ENCODE results near the gene ZMYND11.
A peak's percentile ranks its signal among the peaks of the same experiment; 100 is the strongest.
"Not testable (repeated sequence)": the region's sequence is repeated elsewhere in the genome, so short reads cannot be mapped to it uniquely, and the experiment has no call there.

The ZMYND11 gene

DNA sequence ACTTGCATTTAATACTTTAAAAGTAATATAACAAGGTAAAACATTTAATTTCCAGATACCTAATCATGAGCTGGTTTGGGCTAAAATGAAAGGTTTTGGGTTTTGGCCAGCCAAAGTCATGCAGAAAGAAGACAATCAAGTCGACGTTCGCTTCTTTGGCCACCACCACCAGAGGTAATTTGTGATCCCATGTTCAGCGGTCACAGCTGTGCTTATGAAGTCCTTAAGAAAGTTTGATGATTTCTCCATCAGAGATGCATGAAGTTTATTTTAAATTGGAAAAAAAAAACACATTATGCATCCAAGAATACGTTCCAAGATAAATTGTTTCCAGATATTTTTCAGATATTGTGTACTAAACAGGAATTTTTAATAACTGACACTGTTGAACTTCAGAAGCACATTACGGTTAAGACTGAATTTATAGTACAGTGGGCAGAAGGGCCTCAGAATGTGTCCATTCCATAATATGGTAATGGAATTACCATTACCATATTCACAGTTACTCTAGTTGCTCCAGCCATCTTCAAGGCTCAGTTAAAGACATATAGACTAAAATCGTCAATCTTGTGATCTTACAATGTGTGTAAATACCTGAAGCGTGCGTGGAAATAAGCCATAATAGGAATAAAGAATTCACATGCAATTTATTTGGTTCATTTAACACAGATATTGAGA, 106.8 kb downstream of the ZMYND11 start:
- no peak overlapping the region for H3K27ac ChIP-seq (ENCODE audit: low read depth, low read length)
- H3K4me3 ChIP-seq (ENCODE audit: low read depth, low read length): no peak overlapping the region
- no peak overlapping the region for H2AFZ ChIP-seq (ENCODE audit: low read length, unreplicated experiment)
- no peaks in the 10 kb centered on the region for H3K79me2 ChIP-seq (ENCODE audit: control insufficient read depth, insufficient read depth, low read length, unreplicated experiment)
- H3K4me1 ChIP-seq (ENCODE audit: control insufficient read depth, insufficient read depth, low read length, unreplicated experiment): no peaks in the 10 kb centered on the region
- H3K36me3 ChIP-seq (ENCODE audit: insufficient read depth, low read length): 0 out of 2 replicates have a peak, but pooled peaks cover under 1% of the 10 kb centered on the region
- no peaks in the 10 kb centered on the region for H3K27me3 ChIP-seq (ENCODE audit: insufficient read depth, low read length)

DNA sequence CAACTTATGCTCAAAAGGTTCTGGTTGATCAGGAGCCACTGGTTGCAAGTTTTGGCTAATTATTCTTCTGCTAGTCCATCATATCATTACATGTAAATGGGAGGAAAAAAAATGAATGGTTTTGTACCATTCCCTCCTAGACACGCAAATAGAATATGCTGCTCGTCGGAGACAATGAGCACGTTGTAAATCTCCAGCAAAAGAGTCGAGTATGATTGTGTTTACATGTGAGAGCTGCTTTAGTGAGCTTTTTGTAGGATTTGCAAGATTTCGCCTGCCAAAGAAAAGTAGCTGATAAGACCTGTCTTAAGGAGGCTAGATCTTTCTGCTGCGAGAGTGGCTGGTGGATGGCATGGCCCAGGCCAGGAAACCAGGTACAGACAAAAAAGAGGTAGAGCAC, 109.0 kb downstream of the ZMYND11 start:
- Histone ChIP-seq H3K27me3 (ENCODE audit: insufficient read depth, low read length) (no peaks in the 10 kb centered on the region), H3K4me1 (ENCODE audit: control insufficient read depth, insufficient read depth, low read length, unreplicated experiment) (no peaks in the 10 kb centered on the region), H3K79me2 (ENCODE audit: control insufficient read depth, insufficient read depth, low read length, unreplicated experiment) (no peaks in the 10 kb centered on the region), H3K4me3 (ENCODE audit: low read depth, low read length) (no peak overlapping the region), H3K27ac (ENCODE audit: low read depth, low read length) (no peak overlapping the region), H2AFZ (ENCODE audit: low read length, unreplicated experiment) (no peak overlapping the region), H3K36me3 (ENCODE audit: insufficient read depth, low read length) (peaks cover 16% of the 10 kb centered on the region)

GRCh38 chr10:246431-246830, 111.2 kb downstream of the ZMYND11 start:
- Histone ChIP-seq H2AFZ (ENCODE audit: low read length, unreplicated experiment) (no peak overlapping the region), H3K27me3 (ENCODE audit: insufficient read depth, low read length) (no peaks in the 10 kb centered on the region), H3K27ac (ENCODE audit: low read depth, low read length) (no peak overlapping the region), H3K4me1 (ENCODE audit: control insufficient read depth, insufficient read depth, low read length, unreplicated experiment) (no peaks in the 10 kb centered on the region), H3K4me3 (ENCODE audit: low read depth, low read length) (no peak overlapping the region), H3K36me3 (ENCODE audit: insufficient read depth, low read length) (peaks cover 21% of the 10 kb centered on the region), H3K79me2 (ENCODE audit: control insufficient read depth, insufficient read depth, low read length, unreplicated experiment) (no peaks in the 10 kb centered on the region)

DNA sequence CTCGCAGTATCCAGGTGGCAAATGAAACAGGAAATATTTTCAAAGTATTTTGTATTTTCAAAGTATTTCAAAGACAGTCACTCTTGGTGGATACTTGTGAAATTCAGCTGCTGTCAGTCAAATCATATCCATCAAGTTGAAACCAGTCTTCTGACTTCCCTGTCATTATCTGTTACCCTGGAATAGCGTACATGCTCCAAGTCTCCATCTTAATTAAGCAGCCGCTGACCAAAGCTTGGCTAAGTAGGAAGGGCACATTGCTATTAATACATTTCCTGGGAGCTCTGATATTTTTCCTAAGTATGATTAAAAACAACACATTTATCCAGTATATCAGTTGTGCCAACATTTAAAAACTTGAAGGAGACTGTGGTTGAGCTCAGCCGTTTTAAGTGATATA, 112.2 kb downstream of the ZMYND11 start:
- peaks cover 21% of the 10 kb centered on the region for H3K36me3 ChIP-seq (ENCODE audit: insufficient read depth, low read length)
- no peak overlapping the region for H2AFZ ChIP-seq (ENCODE audit: low read length, unreplicated experiment)
- H3K4me1 ChIP-seq (ENCODE audit: control insufficient read depth, insufficient read depth, low read length, unreplicated experiment): no peaks in the 10 kb centered on the region
- H3K27ac ChIP-seq (ENCODE audit: low read depth, low read length): no peak overlapping the region
- H3K4me3 ChIP-seq (ENCODE audit: low read depth, low read length): no peak overlapping the region
- H3K27me3 ChIP-seq (ENCODE audit: insufficient read depth, low read length): no peaks in the 10 kb centered on the region
- H3K79me2 ChIP-seq (ENCODE audit: control insufficient read depth, insufficient read depth, low read length, unreplicated experiment): no peaks in the 10 kb centered on the region

DNA sequence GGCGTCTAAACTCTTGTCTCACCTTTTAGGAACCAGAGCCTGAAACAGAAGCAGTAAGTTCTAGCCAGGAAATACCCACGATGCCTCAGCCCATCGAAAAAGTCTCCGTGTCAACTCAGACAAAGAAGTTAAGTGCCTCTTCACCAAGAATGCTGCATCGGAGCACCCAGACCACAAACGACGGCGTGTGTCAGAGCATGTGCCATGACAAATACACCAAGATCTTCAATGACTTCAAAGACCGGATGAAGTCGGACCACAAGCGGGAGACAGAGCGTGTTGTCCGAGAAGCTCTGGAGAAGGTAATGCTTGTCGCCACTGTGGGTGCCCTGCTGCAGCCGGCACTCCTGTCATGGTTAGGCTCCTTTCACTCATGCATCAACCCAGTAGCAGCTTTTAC, 113.1 kb downstream of the ZMYND11 start:
- Histone ChIP-seq H3K27ac (ENCODE audit: low read depth, low read length) (no peak overlapping the region), H3K79me2 (ENCODE audit: control insufficient read depth, insufficient read depth, low read length, unreplicated experiment) (no peaks in the 10 kb centered on the region), H3K27me3 (ENCODE audit: insufficient read depth, low read length) (no peaks in the 10 kb centered on the region), H3K4me3 (ENCODE audit: low read depth, low read length) (no peak overlapping the region), H2AFZ (ENCODE audit: low read length, unreplicated experiment) (no peak overlapping the region), H3K36me3 (ENCODE audit: insufficient read depth, low read length) (peaks cover 21% of the 10 kb centered on the region), H3K4me1 (ENCODE audit: control insufficient read depth, insufficient read depth, low read length, unreplicated experiment) (no peaks in the 10 kb centered on the region)

GRCh38 chr10:251982-252582, 116.8 kb downstream of the ZMYND11 start:
- Histone ChIP-seq H3K4me3 (ENCODE audit: low read depth, low read length) (no peak overlapping the region), H3K36me3 (ENCODE audit: insufficient read depth, low read length) (peaks cover 29% of the 10 kb centered on the region), H3K27me3 (ENCODE audit: insufficient read depth, low read length) (no peaks in the 10 kb centered on the region), H3K27ac (ENCODE audit: low read depth, low read length) (no peak overlapping the region), H3K79me2 (ENCODE audit: control insufficient read depth, insufficient read depth, low read length, unreplicated experiment) (no peaks in the 10 kb centered on the region), H3K4me1 (ENCODE audit: control insufficient read depth, insufficient read depth, low read length, unreplicated experiment) (no peaks in the 10 kb centered on the region), H2AFZ (ENCODE audit: low read length, unreplicated experiment) (no peak overlapping the region)

- H3K27ac ChIP-seq (ENCODE audit: low read depth, low read length): no peak overlapping the region
- H3K4me1 ChIP-seq (ENCODE audit: control insufficient read depth, insufficient read depth, low read length, unreplicated experiment): no peaks in the 10 kb centered on the region
- H3K36me3 ChIP-seq (ENCODE audit: insufficient read depth, low read length): no peaks in the 10 kb centered on the region
- H3K79me2 ChIP-seq (ENCODE audit: control insufficient read depth, insufficient read depth, low read length, unreplicated experiment): no peaks in the 10 kb centered on the region
- H3K27me3 ChIP-seq (ENCODE audit: insufficient read depth, low read length): no peaks in the 10 kb centered on the region
- no peak overlapping the region for H3K4me3 ChIP-seq (ENCODE audit: low read depth, low read length)
- no peak overlapping the region for H2AFZ ChIP-seq (ENCODE audit: low read length, unreplicated experiment)
Observed at GRCh38 chr10:260819-261429, 125.7 kb downstream of the ZMYND11 start.

- H2AFZ ChIP-seq (ENCODE audit: low read length, unreplicated experiment); H3K36me3 ChIP-seq (ENCODE audit: insufficient read depth, low read length); H3K27me3 ChIP-seq (ENCODE audit: insufficient read depth, low read length); H3K79me2 ChIP-seq (ENCODE audit: control insufficient read depth, insufficient read depth, low read length, unreplicated experiment); H3K4me3 ChIP-seq (ENCODE audit: low read depth, low read length); H3K4me1 ChIP-seq (ENCODE audit: control insufficient read depth, insufficient read depth, low read length, unreplicated experiment): not testable (repeated sequence)
- H3K27ac ChIP-seq (ENCODE audit: low read depth, low read length): peak overlapping the region; percentile 92
Observed at GRCh38 chr10:264160-265073, 129.2 kb downstream of the ZMYND11 start.

DNA sequence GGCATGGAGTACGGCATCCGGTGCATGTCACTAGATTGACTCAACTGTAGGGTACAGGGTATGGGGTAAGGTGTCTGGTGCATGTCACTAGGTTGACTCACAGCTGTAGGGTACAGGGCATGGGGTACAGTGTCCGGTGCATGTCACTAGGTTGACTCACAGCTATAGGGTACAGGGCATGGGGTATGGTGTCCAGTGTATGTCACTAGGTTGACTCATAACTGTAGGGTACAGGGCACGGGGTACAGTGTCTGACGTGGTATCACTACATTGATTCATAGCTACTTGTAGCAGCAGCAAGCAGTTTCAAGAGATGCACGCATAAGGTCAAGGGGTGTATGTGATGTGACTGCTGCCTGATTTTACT, 129.8 kb downstream of the ZMYND11 start:
- not testable (repeated sequence) for H3K79me2 ChIP-seq (ENCODE audit: control insufficient read depth, insufficient read depth, low read length, unreplicated experiment); H3K36me3 ChIP-seq (ENCODE audit: insufficient read depth, low read length); H3K4me1 ChIP-seq (ENCODE audit: control insufficient read depth, insufficient read depth, low read length, unreplicated experiment); H2AFZ ChIP-seq (ENCODE audit: low read length, unreplicated experiment); H3K27me3 ChIP-seq (ENCODE audit: insufficient read depth, low read length); H3K4me3 ChIP-seq (ENCODE audit: low read depth, low read length)
- peak overlapping the region; percentile 92 for H3K27ac ChIP-seq (ENCODE audit: low read depth, low read length)

DNA sequence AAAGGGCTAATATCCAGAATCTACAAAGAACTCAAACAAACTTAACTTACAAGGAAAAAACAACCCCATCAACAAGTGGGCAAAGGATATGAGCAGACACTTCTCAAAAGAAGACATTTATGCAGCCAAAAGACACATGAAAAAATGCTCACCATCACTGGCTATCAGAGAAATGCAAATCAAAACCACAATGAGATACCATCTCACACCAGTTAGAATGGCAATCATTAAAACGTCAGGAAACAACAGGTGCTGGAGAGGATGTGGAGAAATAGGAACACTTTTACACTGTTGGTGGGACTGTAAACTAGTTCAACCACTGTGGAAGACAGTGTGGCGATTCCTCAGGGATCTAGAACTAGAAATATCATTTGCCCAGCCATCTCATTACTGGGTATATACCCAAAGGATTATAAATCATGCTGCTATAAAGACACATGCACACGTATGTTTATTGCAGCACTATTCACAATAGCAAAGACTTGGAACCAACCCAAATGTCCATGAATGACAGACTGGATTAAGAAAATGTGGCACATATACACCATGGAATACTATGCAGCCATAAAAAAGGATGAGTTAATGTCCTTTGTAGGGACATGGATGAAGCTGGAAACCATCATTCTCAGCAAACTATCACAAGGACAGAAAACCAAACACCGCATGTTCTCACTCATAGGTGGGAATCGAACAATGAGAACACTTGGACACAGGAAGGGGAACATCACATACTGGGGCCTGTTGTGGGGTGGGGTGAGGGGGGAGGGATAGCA, 130.7 kb downstream of the ZMYND11 start:
- H3K27ac ChIP-seq (ENCODE audit: low read depth, low read length): peak overlapping the region; percentile 92; the same call in 1 of the 2 replicates
- not testable (repeated sequence) for H3K4me3 ChIP-seq (ENCODE audit: low read depth, low read length)

More for the DNA sequence above, 130.7 kb downstream of the ZMYND11 start:
- H3K27me3 ChIP-seq (ENCODE audit: insufficient read depth, low read length); H3K4me1 ChIP-seq (ENCODE audit: control insufficient read depth, insufficient read depth, low read length, unreplicated experiment); H3K36me3 ChIP-seq (ENCODE audit: insufficient read depth, low read length); H3K79me2 ChIP-seq (ENCODE audit: control insufficient read depth, insufficient read depth, low read length, unreplicated experiment); H2AFZ ChIP-seq (ENCODE audit: low read length, unreplicated experiment): not testable (repeated sequence)

Measured in ACC112 (cell line).